Head of caudate nucleus (tissue), 42 donors: ENCODE data around the gene MALRD1.

Source experiments
- DNase-seq, 42 donors: peaks; one replicate each; pipeline versions ENCODE4 v3.0.0 to v3.0.0-alpha.2; 2020 to 2021; ENCODE audit warnings: mixed read lengths in 7 of 42
- intact Hi-C: fragments of 100-400 bp; cut with DNase I; formaldehyde crosslinking; loops from one replicate; pipeline ENCODE4 v1.15.0; 2022

MALRD1 gene

DNA sequence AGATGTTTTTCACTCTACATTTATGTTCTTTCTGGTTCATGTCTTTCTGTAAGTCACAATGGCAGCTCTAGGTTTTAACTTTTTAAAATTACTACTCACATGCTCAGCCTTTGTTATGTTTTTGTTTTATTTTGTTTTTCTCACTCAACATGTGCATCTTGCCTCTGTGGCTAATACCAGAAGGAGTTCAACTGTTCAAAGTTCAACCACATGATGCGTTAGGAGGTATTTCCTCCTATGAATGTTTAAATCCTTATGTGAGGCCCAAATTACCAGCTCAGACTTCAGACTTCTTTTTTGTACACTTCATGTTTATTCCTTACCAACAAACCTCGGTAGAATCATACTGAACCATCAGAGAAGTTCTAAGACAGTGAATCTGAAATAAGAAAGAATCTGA is 151.6 kb downstream of the MALRD1 start:
- intact Hi-C loops, result no loop called here

DNA sequence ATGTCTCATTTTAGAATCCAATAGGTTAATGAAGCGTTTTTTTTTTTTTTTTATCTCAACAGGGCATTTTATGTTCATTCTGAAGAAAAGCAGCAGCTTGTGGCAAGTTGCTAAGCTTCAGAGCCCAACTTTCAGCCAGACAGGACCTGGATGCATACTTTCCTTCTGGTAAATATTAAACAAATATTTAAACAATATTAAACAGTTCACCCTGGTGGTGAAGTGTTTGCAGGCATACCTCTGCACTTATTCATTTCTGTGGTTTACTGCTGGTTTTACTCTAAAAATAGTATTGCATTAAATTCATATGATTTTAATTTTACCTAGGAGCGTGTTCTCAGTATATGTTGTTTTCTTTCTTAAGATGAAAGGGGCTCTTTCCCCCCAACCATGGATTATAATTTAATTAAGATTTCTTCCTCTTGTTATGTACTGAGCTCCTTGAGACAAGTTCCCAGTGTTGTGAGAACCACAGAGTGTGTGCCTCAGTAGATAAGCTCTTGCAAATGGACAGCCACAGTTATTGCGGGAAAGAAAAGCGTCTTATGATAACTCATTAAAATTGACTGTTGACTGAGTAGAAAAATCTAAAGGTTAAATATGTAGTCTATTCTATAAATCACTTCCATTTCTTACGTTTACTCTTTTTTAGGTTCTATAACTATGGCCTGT is 155.8 kb downstream of the MALRD1 start:
- intact Hi-C loops, result no loop called here
- no peak for DNase-seq

More for the DNA sequence above, 151.6 kb downstream of the MALRD1 start:
- no peak for DNase-seq

DNA sequence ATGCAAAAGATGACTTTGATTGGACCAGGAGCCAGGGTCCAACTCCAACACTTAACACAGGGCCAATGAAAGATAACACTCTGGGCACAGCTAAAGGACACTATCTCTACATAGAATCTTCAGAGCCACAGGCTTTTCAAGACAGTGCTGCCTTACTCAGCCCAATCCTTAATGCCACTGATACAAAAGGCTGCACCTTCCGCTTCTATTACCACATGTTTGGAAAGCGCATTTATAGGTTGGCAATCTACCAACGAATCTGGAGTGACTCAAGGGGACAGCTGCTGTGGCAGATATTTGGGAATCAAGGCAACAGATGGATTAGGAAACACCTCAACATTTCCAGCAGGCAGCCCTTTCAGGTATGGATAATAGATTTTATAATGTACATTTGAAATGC is 160.7 kb downstream of the MALRD1 start:
- intact Hi-C loops, result no loop called here
- DNase-seq, result no peak

DNA sequence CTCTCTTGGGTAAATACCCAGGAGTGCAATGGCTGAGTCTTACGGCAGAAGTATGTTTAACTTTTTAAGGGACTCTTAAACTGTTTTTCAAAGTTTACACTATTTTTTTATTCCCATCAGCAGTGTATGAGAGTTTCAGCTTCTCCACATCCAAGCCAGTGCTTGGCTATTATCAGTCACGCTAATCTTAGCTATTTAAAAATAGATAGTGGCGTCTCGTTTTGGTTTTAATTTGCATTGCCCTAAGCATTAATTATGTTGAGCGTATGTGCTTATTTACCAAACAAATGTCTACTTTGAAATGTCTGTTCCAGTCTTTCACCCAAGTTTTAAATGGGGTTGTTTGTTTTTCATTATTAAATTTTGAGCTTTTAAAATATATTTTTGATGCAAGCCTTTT is 164.0 kb downstream of the MALRD1 start:
- no peak for DNase-seq
- intact Hi-C loops, result no loop called here

DNA sequence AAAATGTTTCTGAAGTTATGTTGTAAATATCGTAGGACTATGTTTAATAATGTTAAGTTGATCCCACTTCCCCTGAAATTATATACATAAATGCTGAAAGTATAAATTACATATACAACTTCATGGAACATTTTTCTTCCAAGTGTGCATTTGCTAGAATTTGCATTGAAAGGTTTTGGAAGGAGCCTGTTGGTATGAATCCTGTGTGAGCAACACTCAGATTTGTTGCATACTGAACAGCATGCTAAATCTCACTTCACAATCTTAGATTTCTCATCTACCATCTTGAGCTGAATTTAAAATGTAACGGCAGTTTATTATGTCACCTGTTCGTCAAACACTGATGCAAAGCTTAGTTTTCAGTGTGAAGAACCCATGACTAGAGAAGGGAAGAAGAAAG is 172.6 kb downstream of the MALRD1 start:
- DNase-seq, result no peak
- intact Hi-C loops, result no loop called here

DNA sequence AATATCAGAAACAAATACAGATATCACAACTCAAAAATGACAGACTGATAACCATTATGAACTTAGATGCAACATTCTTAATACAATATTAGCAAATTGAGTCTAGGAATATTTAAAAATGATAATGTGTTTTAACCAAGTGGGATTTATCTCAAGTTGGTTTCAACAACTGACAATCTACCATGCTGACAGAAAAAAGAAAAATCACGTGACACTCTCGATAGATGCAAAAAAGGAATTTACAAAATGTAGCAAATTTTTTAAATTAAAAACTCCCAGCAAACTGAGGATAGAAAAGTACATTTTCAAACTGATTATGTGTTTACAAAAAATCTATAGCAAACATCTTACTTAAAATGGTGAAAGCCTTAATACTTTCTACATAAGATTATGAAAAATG is 177.4 kb downstream of the MALRD1 start:
- intact Hi-C loops, result no loop called here
- no peak for DNase-seq

DNA sequence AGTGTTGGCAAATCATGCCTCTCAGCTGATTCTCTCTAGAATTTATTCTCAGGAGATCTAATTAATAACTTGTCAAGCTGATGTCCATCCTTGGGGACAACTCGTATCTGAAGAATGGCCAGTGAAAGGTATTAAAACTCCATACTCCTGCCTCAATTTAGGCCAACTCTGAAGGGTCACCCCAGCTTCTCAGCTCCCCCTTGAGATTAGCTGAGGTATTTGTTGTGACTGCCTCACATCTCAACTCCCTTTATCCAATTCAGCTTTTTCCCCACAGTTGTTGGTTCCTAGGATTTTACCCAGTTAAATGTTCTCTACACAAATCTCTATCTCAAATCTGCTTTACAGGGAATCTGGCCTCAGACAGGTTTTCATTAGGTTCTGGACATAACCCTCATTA is 182.4 kb downstream of the MALRD1 start:
- no peak for DNase-seq
- intact Hi-C loops, result no loop called here

DNA sequence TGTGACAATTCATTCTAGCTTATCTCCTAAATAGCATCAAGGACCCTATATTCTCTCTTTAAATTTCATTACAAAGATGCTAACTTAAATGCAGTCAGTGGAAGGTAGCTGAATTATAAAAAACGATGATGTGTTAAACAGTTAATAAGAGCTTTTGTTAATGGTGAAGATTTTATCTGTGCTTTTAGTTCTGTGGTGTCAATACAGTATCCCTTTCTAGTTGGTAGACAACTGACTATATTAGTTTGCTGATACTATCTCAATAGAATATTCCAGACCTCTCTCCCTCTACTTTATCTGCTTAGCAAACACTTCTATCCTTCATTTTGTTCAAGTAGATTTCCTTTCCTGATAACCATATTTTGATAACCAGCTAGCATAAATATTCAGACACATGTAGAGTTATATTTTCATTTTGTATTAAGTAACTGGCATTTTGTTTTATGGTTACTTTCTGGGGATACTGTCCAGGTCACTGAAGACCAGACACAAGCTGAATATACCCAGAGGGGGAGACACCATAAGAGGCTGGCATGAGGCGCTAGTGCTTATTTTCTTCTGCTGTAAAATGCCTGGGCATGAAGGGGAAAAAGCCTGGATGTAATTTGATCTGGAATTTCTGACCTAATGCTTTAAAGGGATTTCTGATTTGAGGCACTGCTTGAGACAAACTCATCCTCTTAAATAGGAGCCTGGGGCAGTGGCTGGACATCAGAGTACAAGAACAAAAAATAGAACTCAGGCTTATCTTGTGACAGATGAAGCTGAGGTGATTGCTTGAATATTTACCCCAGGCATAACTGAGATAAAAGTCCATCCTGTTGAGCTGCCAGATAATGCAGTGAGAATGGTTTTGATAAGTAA is 197.5 kb downstream of the MALRD1 start:
- intact Hi-C loops, result no loop called here
- no peak for DNase-seq

DNA sequence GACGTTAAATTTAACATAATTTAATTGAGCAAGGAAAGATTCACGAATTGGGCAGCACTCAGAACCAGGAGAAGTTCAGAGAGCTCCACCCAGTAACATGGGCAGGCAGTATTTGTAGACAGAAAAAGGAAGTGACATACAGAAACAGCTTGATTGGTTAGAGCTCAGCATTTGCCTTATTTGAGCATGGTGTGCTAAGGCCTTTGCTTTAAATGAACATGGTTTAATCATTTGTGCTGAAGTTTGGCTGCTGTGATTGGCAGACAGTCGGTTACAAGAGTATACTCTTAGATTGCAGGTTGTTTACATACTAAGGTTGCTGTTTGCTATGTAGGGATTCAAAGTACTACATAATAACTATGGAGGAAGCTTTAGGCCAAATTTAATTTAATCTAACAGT is 199.2 kb downstream of the MALRD1 start:
- intact Hi-C loops, result no loop called here
- no peak for DNase-seq

DNA sequence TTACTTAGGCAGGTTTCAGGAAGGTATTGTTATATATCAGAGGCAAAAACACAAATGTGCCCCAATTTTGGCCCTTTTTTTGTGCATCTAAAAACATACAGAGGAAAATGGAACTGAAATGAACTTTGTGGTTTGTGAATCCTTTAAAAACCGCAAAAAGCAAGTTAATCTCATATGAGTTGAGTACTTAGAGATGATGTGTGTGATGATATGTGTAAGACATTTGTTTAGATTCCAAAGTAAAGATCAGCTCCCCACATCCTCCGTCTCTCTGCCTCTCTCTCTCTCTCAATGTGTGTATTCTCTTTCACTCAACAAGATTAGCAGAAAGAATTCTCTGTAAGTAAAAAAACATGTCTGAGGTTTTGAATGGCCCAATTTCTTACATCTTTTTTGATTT is 201.9 kb downstream of the MALRD1 start:
- intact Hi-C loops, result no loop called here
- no peak for DNase-seq

DNA sequence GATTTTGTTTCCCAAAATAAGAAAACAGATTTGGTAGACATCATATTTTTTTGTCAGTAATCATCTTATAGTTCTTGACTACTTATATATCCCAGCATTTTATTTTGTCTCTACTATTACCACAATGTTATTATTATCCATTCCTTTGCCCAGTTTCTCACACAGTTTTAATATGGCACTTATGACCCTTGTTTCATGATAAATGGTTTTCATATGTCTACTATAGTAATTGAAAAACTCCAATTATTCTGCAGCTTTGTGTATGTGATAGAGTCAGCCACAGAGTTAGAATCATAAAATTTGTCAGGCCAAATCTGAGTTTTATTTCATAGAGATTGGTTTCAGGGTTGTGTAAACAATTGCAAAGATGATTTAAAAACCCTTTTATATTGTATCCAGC is 203.9 kb downstream of the MALRD1 start:
- DNase-seq, result no peak

DNA sequence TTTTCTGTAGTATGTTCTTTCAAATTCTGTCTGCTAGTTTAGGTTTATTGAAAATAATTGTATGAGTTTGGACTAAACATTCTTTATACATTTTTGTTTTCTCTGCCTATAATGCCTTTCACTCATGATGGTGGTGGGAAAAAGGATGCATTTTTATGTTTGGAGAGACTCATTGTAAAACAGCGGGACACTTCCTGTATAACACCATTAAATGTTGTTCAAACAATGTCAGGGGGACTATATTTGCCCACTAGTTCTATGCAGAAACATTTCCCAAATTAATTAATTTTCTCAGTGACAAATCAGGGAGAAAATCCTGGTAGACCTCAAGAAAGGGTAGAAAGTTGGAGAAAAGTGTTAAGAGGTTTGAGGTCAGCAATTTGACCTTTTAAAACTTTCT is 207.7 kb downstream of the MALRD1 start:
- intact Hi-C loops, result no loop called here
- DNase-seq, result no peak

More for the DNA sequence above, 203.9 kb downstream of the MALRD1 start:
- intact Hi-C loops, result no loop called here

DNA sequence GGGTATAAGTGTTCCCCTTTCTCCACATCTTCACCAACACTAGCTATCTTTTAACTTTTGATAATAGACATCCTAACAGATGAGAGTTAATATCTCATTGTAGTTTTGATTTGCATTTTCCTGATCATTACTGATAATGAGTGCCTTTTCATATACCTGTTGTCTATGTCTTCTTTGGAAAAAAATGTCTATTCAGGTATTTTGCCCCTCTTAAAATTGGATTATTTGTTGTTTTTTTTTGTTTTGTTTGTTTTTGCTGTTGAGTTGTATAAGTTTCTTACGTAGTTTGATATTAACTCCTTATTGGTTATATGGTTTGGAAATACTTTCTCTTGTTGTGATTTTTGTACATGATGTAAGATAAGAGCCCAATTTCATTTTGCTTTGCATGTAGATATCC is 214.7 kb downstream of the MALRD1 start:
- no peak for DNase-seq
- intact Hi-C loops, result no loop called here

DNA sequence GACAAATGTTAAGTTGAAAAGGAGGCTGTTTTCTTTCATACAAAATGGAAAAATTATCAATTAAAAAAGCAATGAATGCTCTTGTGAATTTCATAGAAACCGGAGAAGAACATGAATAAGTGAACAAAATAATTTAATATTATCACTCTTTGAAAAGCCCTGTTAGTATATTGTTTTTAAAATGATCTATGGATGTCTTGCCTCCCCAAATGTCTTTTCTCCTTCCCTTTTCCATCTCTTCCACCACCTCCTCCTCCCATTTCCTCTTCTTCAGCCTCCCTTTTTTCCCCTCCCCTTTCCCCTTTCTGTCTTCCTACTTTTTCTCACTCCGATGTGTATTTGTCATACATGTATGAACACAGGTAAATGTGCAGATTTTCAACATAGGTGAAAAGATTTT is 234.7 kb downstream of the MALRD1 start:
- intact Hi-C loops, result no loop called here
- no peak for DNase-seq

DNA sequence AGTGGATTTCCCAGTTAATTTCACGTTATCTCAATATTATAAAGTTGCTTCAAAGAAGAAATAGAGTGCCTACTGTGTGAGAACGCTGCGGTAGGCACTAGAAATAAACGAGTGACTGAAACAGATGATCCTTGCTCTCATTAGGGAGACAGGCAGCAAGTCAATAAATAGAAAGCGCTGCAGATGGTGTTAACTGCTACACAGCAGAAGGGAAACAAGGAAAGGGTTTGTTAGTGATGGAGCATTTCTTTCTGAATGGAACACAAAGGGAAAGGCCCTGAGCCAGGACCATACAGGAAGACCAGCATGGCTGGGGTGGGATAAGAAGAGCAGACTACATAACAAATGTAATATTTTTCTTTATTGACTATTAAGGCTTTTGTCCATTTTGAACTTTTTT is 235.2 kb downstream of the MALRD1 start:
- intact Hi-C loops, result no loop called here
- no peak for DNase-seq

DNA sequence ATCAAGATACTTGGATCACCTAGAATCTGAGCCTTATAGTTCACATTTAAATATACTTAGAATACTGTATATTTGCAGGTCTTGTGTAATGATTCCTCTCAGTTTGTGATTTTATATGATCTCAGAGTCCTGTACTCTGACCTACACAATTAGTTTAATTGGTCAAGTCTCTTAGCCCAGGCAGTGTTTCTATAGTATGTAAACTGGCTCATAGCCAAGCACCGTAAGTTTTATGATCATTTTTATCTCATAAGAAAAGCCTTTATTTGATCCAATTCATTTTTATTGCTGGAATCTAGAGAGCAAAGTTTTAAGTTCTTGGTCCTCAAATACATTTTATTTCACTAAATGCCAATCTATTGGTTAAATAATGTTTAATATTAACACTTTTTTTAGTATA is 242.2 kb downstream of the MALRD1 start:
- intact Hi-C loops, result no loop called here
- DNase-seq, result no peak

DNA sequence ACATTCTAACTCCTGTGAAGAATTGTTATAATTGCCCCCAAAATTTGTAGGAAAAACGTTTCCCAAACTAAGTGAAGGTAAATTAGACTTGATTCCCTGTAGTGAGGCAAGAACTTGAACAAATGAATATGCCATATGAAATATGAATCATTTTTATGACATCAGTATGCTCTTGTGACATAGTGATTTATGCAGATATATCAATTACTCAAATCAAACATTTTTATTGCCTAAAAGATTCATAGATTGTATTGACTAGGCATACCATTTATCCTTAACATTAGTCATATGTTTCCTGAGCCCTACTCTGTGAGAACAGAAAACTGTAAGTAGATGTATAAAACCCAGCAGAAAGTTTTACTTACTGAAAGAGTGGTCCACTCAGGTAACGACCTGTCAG is 245.6 kb downstream of the MALRD1 start:
- no peak for DNase-seq
- intact Hi-C loops, result no loop called here

DNA sequence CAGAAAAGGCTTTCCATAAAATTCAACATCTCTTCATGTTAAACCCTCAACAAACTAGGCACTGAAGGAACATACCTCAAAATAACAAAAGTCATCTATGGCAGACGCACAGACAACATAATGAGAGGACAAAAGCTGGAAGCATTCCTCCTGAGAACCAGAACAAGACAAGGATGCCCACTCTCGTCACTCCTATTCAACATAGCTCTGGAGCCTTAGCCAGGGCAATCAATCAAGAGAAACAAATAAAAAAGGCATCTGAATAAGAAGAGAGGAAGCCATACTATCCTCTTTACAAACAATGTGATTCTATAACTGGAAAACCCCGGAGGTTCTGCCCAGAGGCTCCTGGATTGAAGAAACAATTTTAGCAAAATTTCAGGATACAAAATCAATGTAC is 251.0 kb downstream of the MALRD1 start:
- no peak for DNase-seq
- intact Hi-C loops, result no loop called here

DNA sequence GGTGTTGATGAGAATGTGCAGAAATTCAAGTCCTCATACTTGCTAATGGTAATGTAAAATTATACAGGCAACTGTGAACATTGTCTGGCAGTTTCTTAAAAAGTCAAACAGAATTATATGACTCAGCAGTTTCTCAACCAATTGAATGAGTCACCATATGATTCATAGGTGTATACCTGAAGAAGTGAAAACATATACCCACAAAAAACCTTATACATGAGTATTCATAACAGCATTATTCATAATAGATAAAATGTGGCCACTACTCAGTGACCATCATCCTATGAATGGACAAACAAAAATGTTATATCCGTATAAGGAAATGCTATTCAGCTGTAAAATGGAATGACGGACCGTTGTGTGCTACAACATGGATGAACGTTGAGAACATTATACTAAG is 253.5 kb downstream of the MALRD1 start:
- intact Hi-C loops, result no loop called here
- no peak for DNase-seq

DNA sequence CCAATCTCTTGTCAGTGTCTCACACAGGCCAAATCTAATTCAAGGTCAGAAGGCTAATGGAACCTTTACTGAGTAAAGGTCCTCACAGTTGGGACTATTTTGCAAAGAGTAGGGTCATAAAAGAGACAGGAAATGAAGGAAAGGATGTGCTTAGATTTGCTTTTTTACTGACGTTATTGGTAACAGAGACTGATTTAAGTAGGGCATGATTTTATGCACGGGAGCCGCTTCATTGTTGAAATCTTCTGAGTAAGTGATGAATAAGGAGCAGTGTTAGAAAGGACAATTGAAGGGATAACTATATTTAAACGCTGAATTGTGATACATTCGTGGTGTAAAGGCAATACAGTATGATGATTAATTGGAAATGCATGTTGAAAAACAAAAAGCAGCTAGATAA is 261.5 kb downstream of the MALRD1 start:
- no peak for DNase-seq
- intact Hi-C loops, result no loop called here
